ENCODE results near the gene HDGFL3. TPM values are rescaled to one million over a fixed set of nuclear protein-coding genes. Genes with fewer than 3 reads are reported as not detected.

Gene HDGFL3
- total RNA-seq, 4 donors from 2014 or later: 3.7 to 47.7 (median 17.1) TPM

DNA sequence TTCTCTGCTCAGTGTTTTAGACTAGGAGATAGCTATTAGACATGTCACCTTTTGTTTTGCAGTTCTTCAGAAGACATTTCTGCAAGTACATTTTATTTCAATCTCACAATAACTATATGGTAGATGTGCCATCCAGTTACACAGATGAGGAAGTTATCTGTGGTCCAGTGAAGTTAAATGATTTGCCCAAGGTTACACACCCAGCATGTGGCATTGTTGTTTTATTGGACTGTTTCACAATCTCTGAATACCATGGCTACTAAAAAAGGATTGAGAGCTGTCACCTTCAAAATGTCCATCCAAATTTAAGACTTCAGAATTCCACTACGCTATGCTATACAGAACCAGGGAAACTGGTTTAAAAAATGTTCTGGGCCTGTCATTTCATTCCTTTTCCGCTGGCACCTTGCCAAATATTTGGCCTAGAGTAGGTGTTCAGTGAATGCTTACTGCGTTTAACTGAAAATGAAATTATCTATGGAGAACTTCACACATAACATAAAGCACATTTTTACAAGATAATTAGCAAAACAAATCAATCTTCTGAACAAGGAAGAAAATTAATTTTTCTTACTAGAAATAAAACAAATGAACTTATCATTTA is 80.0 kb downstream of the HDGFL3 start:
- Histone ChIP-seq H3K27ac (no peak overlapping the region), H3K4me1 (no peaks in the 10 kb centered on the region), H3K9me3 (no peaks in the 10 kb centered on the region), H3K4me3 (no peak overlapping the region), H3K36me3 (peaks cover 0 to 27% (median 0%) of the 10 kb centered on the region in 3 donors), H3K27me3 (no peaks in the 10 kb centered on the region)
- WGBS, 2 donors: 52 to 76% methylated on average over 3 of the region's 3 CpGs
- TF ChIP-seq POLR2A (IDR thresholded peaks at IDR 0.05): no peak
- TF ChIP-seq, protein P1, sequence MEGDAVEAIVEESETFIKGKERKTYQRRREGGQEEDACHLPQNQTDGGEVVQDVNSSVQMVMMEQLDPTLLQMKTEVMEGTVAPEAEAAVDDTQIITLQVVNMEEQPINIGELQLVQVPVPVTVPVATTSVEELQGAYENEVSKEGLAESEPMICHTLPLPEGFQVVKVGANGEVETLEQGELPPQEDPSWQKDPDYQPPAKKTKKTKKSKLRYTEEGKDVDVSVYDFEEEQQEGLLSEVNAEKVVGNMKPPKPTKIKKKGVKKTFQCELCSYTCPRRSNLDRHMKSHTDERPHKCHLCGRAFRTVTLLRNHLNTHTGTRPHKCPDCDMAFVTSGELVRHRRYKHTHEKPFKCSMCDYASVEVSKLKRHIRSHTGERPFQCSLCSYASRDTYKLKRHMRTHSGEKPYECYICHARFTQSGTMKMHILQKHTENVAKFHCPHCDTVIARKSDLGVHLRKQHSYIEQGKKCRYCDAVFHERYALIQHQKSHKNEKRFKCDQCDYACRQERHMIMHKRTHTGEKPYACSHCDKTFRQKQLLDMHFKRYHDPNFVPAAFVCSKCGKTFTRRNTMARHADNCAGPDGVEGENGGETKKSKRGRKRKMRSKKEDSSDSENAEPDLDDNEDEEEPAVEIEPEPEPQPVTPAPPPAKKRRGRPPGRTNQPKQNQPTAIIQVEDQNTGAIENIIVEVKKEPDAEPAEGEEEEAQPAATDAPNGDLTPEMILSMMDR (IDR thresholded peaks at IDR 0.05): no peak
- intact Hi-C loops (cut with DNase I): no loop called here
- DNase-seq: no peak

DNA sequence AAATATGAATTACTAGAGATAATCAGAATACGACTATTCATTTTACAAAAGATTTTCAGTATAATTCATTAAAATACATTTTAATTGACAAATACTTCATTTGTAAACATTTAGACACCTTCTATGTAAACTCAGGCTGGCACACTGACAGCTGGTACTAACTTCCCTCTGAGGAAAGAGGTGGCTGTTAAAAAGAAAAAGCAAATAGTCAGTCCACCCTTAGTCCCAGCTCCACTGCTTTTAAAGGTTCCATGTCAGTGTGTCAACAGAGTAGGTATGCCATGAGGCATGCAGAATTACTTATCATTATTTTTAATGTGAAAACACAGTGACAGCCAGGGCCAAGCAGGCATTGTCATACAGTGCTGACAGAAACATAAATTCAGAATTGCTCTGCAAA is 84.1 kb downstream of the HDGFL3 start:
- H3K27ac ChIP-seq: no peak overlapping the region
- H3K9me3 ChIP-seq: no peaks in the 10 kb centered on the region
- 92 to 94% methylated on average over 1 of the region's 1 CpG for WGBS, 2 donors
- H3K36me3 ChIP-seq: no peaks in the 10 kb centered on the region
- no peak for TF ChIP-seq POLR2A (IDR thresholded peaks at IDR 0.05)
- TF ChIP-seq, protein P1 (IDR thresholded peaks at IDR 0.05): no peak
- intact Hi-C loops (cut with DNase I): no loop called here
- no peaks in the 10 kb centered on the region for H3K4me1 ChIP-seq
- no peak overlapping the region for H3K4me3 ChIP-seq
- DNase-seq: no peak
- no peaks in the 10 kb centered on the region for H3K27me3 ChIP-seq

DNA sequence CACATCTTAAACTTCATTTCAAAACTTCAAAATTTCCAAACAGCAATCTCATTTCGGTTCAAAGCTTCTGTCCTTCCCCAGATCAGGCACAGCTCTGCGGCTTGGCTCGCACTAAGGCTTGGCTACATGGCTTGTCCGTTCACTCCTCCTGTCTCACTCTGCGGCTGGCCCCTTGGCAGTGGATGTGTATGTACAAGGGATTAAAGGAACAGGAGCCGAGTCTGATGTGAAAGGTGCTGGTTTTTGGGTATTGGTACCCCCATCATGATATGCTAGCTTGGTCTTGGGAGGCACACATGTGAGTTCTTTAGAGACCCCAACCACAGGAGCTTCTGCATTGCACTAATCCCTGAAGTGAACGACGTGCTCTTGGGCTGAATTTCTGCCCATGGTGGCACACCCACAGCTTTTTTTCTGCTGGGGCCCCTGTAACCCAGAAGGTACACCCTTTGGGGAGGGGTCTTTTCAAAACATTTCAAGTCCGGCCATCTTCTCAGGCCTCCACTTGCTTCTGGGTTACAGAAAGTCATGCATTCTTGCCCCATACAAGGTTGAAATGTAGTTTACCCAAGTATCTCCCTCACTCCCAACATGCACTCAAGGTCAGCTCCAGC is 87.5 kb downstream of the HDGFL3 start:
- H3K36me3 ChIP-seq: no peaks in the 10 kb centered on the region
- no peak for DNase-seq
- WGBS, 2 donors: 74 to 76% methylated on average over 8 to 9 of the region's 9 CpGs
- H3K4me1 ChIP-seq: no peaks in the 10 kb centered on the region
- H3K9me3 ChIP-seq: no peaks in the 10 kb centered on the region
- no peak overlapping the region for H3K4me3 ChIP-seq
- H3K27ac ChIP-seq: no peak overlapping the region
- H3K27me3 ChIP-seq: no peaks in the 10 kb centered on the region
- intact Hi-C loops (cut with DNase I): no loop called here
- TF ChIP-seq, protein P1 (IDR thresholded peaks at IDR 0.05): no peak
- TF ChIP-seq POLR2A (IDR thresholded peaks at IDR 0.05): no peak

DNA sequence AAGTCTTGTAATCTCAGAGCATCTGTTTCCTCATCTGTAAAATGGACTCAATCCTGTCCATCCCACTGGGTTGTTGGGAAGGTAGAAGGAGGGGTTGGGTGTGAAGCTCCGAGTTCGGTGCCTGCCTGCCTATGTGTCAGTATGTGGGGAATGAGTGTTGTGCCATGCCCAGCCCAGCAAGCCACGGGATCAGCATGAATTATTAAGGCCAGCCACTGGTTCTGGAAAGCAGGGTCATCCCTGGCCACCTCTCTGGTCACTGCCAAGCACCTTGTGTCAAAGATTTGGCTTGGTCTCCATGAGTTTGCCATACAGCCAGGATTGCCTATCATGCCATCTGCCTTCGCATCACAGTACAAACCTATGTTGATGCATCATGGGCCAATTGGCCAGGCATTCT is 88.7 kb downstream of the HDGFL3 start:
- 74 to 89% methylated on average over 3 to 4 of the region's 4 CpGs for WGBS, 2 donors
- H3K27me3 ChIP-seq: no peaks in the 10 kb centered on the region
- peaks cover 0 to 3% (median 0%) of the 10 kb centered on the region in 3 donors for H3K4me1 ChIP-seq
- DNase-seq: no peak
- TF ChIP-seq, protein P1 (IDR thresholded peaks at IDR 0.05): no peak
- TF ChIP-seq POLR2A (IDR thresholded peaks at IDR 0.05): no peak
- H3K27ac ChIP-seq: no peak overlapping the region
- intact Hi-C loops (cut with DNase I): no loop called here
- H3K4me3 ChIP-seq: no peak overlapping the region
- no peaks in the 10 kb centered on the region for H3K9me3 ChIP-seq
- no peaks in the 10 kb centered on the region for H3K36me3 ChIP-seq

DNA sequence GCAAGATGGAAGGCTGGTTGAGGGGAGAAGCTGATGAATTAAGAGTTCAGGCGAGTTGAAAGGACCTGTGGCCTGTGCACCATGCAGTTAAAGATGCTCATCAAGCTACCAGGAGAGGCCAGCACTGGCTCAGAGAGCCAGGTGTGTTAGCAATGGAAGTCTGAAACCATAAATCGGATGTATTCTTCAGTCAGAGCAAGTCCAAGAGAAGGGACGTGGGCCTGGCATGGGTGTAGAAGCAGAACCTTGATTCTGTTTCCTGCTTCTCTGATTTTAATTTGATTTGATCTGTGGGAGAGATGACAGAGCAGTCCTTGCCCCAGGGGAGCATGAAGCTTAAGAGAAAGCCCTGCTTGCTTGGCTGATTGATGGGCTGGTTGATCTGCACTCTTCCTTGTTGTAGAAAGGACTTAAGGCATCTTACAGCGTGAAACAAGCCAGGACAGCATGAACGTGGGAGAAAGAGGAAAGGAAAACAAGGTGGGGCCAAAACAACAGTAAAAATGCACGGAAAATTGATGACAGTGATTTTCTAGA is 89.3 kb downstream of the HDGFL3 start:
- intact Hi-C loops (cut with DNase I): no loop called here
- no peaks in the 10 kb centered on the region for H3K36me3 ChIP-seq
- H3K4me1 ChIP-seq: peaks cover 0 to 8% (median 0%) of the 10 kb centered on the region in 3 donors
- no peak overlapping the region for H3K4me3 ChIP-seq
- TF ChIP-seq POLR2A (IDR thresholded peaks at IDR 0.05): no peak
- TF ChIP-seq, protein P1 (IDR thresholded peaks at IDR 0.05): no peak
- H3K27me3 ChIP-seq: no peaks in the 10 kb centered on the region
- DNase-seq: no peak
- no peak overlapping the region for H3K27ac ChIP-seq
- 41 to 45% methylated on average over 6 of the region's 6 CpGs for WGBS, 2 donors
- H3K9me3 ChIP-seq: no peaks in the 10 kb centered on the region

Data from esophagus squamous epithelium (tissue), 5 donors.